ENCODE measurements around the gene YIPF7. TPM values are rescaled to one million over a fixed set of nuclear protein-coding genes. Genes with fewer than 3 reads are reported as not detected.

Gene YIPF7
- total RNA-seq, 1 experiment from 2014 or later = not detected

DNA sequence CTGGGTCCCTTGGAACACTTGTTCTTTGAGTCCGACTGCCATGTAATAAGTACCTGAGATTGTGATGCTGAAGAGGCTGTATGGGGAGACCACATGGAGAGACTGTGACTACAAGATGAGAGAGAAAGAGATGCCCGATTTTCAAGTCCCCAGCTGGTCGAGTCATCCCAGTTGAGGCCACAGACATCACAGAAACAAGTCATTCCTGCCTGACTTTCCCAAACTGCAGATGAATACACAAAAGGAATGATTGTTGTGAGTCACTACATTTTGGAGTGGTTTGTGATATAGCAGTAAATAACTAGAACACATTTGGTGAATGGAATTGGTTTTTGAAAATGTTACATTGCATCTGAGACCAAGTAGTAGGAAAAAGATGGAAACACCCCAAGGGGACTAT lies 9.0 kb upstream of the YIPF7 start:
- in situ Hi-C loops (cut with HindIII; ENCODE audit: low pct_unique_long_range_greater_than_20kb, low sequenced_read_pairs) (no loop called here), intact Hi-C loops (cut with micrococcal nuclease; ENCODE audit: unreplicated experiment) (no loop called here)
- no peaks in the 10 kb centered on the region for H3K27me3 ChIP-seq (ENCODE audit: control insufficient read depth, insufficient read depth, low read length)
- H3K4me3 ChIP-seq (ENCODE audit: low read depth in 2 of 2, low read length in 2 of 2) = no peak overlapping the region
- DNase-seq (ENCODE audit: low read depth, low spot score) (no peak), ATAC-seq (no peak)
- H3K4me1 ChIP-seq (ENCODE audit: control insufficient read depth, insufficient read depth, low read length) = no peaks in the 10 kb centered on the region
- CTCF ChIA-PET = interaction anchor here (0.7 kb wide), 1 partner anchor 221 kb away, joined by 3 read pairs; no protein-coding TSS in a partner anchor
- no peaks in the 10 kb centered on the region for H3K36me3 ChIP-seq (ENCODE audit: control insufficient read depth, insufficient read depth, low read length)
- TF ChIP-seq POLR2AphosphoS5 (IDR thresholded peaks at IDR 0.05; ENCODE audit: low read depth, low read length) = no peak
- TF ChIP-seq, protein P1, sequence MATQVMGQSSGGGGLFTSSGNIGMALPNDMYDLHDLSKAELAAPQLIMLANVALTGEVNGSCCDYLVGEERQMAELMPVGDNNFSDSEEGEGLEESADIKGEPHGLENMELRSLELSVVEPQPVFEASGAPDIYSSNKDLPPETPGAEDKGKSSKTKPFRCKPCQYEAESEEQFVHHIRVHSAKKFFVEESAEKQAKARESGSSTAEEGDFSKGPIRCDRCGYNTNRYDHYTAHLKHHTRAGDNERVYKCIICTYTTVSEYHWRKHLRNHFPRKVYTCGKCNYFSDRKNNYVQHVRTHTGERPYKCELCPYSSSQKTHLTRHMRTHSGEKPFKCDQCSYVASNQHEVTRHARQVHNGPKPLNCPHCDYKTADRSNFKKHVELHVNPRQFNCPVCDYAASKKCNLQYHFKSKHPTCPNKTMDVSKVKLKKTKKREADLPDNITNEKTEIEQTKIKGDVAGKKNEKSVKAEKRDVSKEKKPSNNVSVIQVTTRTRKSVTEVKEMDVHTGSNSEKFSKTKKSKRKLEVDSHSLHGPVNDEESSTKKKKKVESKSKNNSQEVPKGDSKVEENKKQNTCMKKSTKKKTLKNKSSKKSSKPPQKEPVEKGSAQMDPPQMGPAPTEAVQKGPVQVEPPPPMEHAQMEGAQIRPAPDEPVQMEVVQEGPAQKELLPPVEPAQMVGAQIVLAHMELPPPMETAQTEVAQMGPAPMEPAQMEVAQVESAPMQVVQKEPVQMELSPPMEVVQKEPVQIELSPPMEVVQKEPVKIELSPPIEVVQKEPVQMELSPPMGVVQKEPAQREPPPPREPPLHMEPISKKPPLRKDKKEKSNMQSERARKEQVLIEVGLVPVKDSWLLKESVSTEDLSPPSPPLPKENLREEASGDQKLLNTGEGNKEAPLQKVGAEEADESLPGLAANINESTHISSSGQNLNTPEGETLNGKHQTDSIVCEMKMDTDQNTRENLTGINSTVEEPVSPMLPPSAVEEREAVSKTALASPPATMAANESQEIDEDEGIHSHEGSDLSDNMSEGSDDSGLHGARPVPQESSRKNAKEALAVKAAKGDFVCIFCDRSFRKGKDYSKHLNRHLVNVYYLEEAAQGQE (IDR thresholded peaks at IDR 0.05; ENCODE audit: insufficient read depth in 1 of 2, low read depth in 2 of 2, low read length in 1 of 2) = no peak
- TF ChIP-seq SIN3A (IDR thresholded peaks at IDR 0.05; ENCODE audit: borderline replicate concordance, insufficient read depth, low read depth, low read length) = no peak
- TF ChIP-seq TCF7L2 (IDR thresholded peaks at IDR 0.05; ENCODE audit: low read depth, low read length) = no peak
- TF ChIP-seq, protein P2, sequence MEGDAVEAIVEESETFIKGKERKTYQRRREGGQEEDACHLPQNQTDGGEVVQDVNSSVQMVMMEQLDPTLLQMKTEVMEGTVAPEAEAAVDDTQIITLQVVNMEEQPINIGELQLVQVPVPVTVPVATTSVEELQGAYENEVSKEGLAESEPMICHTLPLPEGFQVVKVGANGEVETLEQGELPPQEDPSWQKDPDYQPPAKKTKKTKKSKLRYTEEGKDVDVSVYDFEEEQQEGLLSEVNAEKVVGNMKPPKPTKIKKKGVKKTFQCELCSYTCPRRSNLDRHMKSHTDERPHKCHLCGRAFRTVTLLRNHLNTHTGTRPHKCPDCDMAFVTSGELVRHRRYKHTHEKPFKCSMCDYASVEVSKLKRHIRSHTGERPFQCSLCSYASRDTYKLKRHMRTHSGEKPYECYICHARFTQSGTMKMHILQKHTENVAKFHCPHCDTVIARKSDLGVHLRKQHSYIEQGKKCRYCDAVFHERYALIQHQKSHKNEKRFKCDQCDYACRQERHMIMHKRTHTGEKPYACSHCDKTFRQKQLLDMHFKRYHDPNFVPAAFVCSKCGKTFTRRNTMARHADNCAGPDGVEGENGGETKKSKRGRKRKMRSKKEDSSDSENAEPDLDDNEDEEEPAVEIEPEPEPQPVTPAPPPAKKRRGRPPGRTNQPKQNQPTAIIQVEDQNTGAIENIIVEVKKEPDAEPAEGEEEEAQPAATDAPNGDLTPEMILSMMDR (IDR thresholded peaks at IDR 0.05) = no peak
- POLR2A ChIA-PET = no interaction called here
- H3K27ac ChIP-seq (ENCODE audit: low read length) = no peak overlapping the region
- no peaks in the 10 kb centered on the region for H3K9me3 ChIP-seq (ENCODE audit: control insufficient read depth, insufficient read depth, low read depth, low read length)
- no TSS peak for BruUV-seq (replicated peaks)

DNA sequence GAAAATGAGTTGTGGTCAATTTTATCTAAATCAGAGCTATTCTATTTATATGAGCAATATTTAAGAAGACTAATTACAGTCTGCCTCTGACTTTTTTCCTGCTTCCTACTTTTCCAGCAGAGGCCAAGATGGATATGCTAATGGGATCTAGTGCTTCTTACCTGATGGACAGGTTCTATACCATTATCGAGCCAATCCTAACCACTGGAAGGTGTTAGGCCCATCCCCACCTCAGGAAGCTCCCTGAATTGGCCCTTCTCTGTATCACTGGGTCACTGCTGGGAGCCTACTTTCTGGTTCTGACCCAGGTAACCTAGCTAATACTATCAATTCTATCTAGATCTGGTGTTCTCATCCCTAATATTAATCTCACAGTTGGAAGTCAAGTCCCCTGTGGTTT lies 577 bp upstream of the YIPF7 start:
- H3K9me3 ChIP-seq (ENCODE audit: control insufficient read depth, insufficient read depth, low read depth, low read length) = no peaks in the 10 kb centered on the region
- no peaks in the 10 kb centered on the region for H3K27me3 ChIP-seq (ENCODE audit: control insufficient read depth, insufficient read depth, low read length)
- ChIA-PET POLR2A (no interaction called here), CTCF (no interaction called here)
- H3K27ac ChIP-seq (ENCODE audit: low read length) = no peak overlapping the region
- DNase-seq (ENCODE audit: low read depth, low spot score) (no peak), ATAC-seq (no peak)
- TF ChIP-seq TCF7L2 (IDR thresholded peaks at IDR 0.05; ENCODE audit: low read depth, low read length) (no peak), SIN3A (IDR thresholded peaks at IDR 0.05; ENCODE audit: borderline replicate concordance, insufficient read depth, low read depth, low read length) (no peak), POLR2AphosphoS5 (IDR thresholded peaks at IDR 0.05; ENCODE audit: low read depth, low read length) (no peak)
- TF ChIP-seq, protein P1 (IDR thresholded peaks at IDR 0.05; ENCODE audit: insufficient read depth in 1 of 2, low read depth in 2 of 2, low read length in 1 of 2) = no peak
- TF ChIP-seq, protein P2 (IDR thresholded peaks at IDR 0.05) = no peak
- no peaks in the 10 kb centered on the region for H3K4me1 ChIP-seq (ENCODE audit: control insufficient read depth, insufficient read depth, low read length)
- H3K36me3 ChIP-seq (ENCODE audit: control insufficient read depth, insufficient read depth, low read length) = no peaks in the 10 kb centered on the region
- in situ Hi-C loops (cut with HindIII; ENCODE audit: low pct_unique_long_range_greater_than_20kb, low sequenced_read_pairs) (no loop called here), intact Hi-C loops (cut with micrococcal nuclease; ENCODE audit: unreplicated experiment) (no loop called here)
- no TSS peak for BruUV-seq (replicated peaks)
- no peak overlapping the region for H3K4me3 ChIP-seq (ENCODE audit: low read depth in 2 of 2, low read length in 2 of 2)
